Kidney (tissue), 14 donors: ENCODE results near the gene CCDC27. TPM values are rescaled to one million over a fixed set of nuclear protein-coding genes. Genes with fewer than 3 reads are reported as not detected.
"Not testable (repeated sequence)": the region's sequence is repeated elsewhere in the genome, so short reads cannot be mapped to it uniquely, and the experiment has no call there.

ENCODE experiments used
- DNase-seq, 5 donors: peaks; one replicate each; pipeline ENCODE4 v3.0.0-alpha.2; 2013 to 2020
- FAIRE-seq: peaks from 2 replicates; lab custom pipeline; 2012; peaks lifted over from hg19 to GRCh38; lab: Jason Lieb, UNC
- H3K27ac ChIP-seq, 2 donors: one replicate each; pipeline ENCODE4 v1.7.0; 2013; ENCODE audit warnings: low read depth in 2 of 2, low read length in 2 of 2, inconsistent platforms in 1 of 2
- H3K27me3 ChIP-seq: one replicate; pipeline ENCODE4 v1.7.1; 2013; ENCODE audit warnings: low read length, inconsistent platforms; ENCODE audit not compliant: control insufficient read depth, insufficient read depth
- H3K36me3 ChIP-seq, 3 donors: one replicate each; pipeline versions ENCODE4 v1.7.0 to v1.7.1; 2013; ENCODE audit warnings: low read length in 3 of 3, control low read depth in 1 of 3, inconsistent platforms in 1 of 3; ENCODE audit not compliant: insufficient read depth in 3 of 3, control insufficient read depth in 2 of 3
- H3K4me1 ChIP-seq, 3 donors: one replicate each; pipeline versions ENCODE4 v1.7.0 to v1.7.1; 2013; ENCODE audit warnings: low read length in 3 of 3, inconsistent platforms in 1 of 3, low read depth in 1 of 3; ENCODE audit not compliant: control insufficient read depth in 2 of 3, insufficient read depth in 2 of 3
- H3K4me3 ChIP-seq, 3 donors: one replicate each; pipeline versions ENCODE4 v1.7.0 to v1.8.1; 2013; ENCODE audit warnings: low read length in 3 of 3, control low read depth in 1 of 3, inconsistent platforms in 1 of 3
- H3K9ac ChIP-seq, 3 donors: one replicate each; pipeline versions ENCODE4 v1.7.0 to v1.7.1; 2013; ENCODE audit warnings: low read length in 3 of 3, control low read depth in 1 of 3, inconsistent platforms in 1 of 3
- H3K9me3 ChIP-seq, 3 donors: one replicate each; pipeline versions ENCODE4 v1.7.0 to v1.7.1; 2013; ENCODE audit warnings: low read length in 3 of 3, control low read depth in 1 of 3, inconsistent platforms in 1 of 3; ENCODE audit not compliant: control insufficient read depth in 2 of 3, insufficient read depth in 1 of 3
- intact Hi-C: fragments of 100-400 bp; cut with DNase I; formaldehyde crosslinking; loops from one replicate; pipeline ENCODE4 v1.11.1; 2022
- polyA plus RNA-seq: library from polyadenylated mRNA; stranded (reverse); fragments of 350-450 nt; fragmentation: Illumina TruSeq; extraction: RNeasy Lipid Tissue Mini Kit (QIAGEN cat#74804); gene quantifications from one replicate; pipeline ENCODE4 v1.2.3, GENCODE V29; 2014; ENCODE audit warnings: low read depth, low replicate concordance; ENCODE audit not compliant: insufficient read depth
- total RNA-seq: library from RNA; stranded (reverse); fragmentation: NEBNext Ultra II Directional; extraction: Animal tissue kit (Norgen Biotek cat#: 25700); gene quantifications from one replicate; pipeline ENCODE4 v1.2.1, GENCODE V29; 2021
- TF ChIP-seq, protein P1 (sequence below): IDR thresholded peaks from 3 replicates; pipeline ENCODE4 v1.5.1; 2012; ENCODE audit warnings: mild to moderate bottlenecking, moderate library complexity, borderline replicate concordance; ENCODE audit not compliant: insufficient read depth; ENCODE audit errors: extremely low read depth
- donor health status: control.
- donor health status: control.
- donor health status: control.
- donor health status: control.
- donor health status: control.
- donor health status: DM: yes; HTN: yes; CAD: no.
- donor health status: Normal renal cell carcinoma (clear cell type).

The CCDC27 gene
- total and polyA plus RNA-seq, 2 donors from 2014 or later: not detected

DNA sequence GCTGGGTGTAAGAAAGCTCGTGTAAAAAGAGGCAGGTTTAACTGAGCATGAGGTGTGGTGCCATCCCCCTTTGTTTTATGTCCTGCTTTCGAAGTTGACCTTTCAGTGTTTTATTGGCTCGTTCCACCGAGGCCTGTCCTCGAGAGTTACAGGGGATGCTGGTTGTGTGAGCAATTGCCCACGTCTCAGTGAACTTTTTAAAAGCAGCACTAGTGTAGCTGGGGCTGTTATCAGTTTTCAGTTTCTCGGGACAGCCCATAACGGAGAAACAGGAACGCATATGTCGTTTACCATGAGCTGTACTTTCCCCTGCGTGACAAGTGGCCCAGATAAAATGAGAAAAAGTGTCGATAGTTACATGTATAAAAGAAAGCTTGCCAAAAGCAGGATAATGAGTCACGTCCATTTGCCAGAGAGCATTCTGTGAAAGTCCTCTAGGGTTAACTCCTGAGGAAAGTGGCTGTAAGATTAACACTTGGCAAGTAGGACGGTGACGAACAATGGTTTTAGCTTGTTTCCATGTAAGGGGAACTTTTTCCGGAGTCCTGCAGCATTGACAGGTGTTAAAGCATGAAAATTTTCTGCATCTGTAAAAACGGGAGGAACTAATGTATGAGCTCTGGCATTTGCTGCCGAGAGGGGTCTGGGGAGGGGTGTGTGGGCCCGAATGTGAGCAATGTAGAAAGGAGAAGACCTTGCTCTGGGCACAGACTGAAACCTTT, 51.8 kb downstream of the CCDC27 start:
- Histone ChIP-seq H3K4me1 (no peaks in the 10 kb centered on the region), H3K36me3 (no peaks in the 10 kb centered on the region), H3K27me3 (no peaks in the 10 kb centered on the region), H3K27ac (no peak overlapping the region), H3K9ac (no peak overlapping the region), H3K4me3 (no peak overlapping the region), H3K9me3 (no peaks in the 10 kb centered on the region)
- TF ChIP-seq, protein P1, sequence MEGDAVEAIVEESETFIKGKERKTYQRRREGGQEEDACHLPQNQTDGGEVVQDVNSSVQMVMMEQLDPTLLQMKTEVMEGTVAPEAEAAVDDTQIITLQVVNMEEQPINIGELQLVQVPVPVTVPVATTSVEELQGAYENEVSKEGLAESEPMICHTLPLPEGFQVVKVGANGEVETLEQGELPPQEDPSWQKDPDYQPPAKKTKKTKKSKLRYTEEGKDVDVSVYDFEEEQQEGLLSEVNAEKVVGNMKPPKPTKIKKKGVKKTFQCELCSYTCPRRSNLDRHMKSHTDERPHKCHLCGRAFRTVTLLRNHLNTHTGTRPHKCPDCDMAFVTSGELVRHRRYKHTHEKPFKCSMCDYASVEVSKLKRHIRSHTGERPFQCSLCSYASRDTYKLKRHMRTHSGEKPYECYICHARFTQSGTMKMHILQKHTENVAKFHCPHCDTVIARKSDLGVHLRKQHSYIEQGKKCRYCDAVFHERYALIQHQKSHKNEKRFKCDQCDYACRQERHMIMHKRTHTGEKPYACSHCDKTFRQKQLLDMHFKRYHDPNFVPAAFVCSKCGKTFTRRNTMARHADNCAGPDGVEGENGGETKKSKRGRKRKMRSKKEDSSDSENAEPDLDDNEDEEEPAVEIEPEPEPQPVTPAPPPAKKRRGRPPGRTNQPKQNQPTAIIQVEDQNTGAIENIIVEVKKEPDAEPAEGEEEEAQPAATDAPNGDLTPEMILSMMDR: no peak
- DNase-seq (peak in 4 of 5 donors; percentile 16 to 51 (median 34)), FAIRE-seq (no peak)
- intact Hi-C loops: no loop called here

DNA sequence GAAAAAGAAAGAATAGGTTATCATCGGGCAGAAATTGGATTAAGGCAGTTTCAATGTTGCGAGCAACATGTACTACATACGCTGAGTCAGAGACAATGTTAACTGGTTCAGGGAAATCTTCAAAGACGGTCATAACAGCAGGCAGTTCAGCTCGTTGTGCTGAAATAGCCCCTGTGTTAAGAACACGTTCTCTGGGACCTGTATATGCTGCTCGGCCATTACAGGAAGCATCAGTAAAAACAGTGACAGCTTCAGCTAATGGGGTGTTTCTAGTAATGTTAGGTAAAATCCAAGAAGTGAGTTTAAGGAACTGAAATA, 52.3 kb downstream of the CCDC27 start:
- FAIRE-seq, intact Hi-C loops: not testable (repeated sequence)

DNA sequence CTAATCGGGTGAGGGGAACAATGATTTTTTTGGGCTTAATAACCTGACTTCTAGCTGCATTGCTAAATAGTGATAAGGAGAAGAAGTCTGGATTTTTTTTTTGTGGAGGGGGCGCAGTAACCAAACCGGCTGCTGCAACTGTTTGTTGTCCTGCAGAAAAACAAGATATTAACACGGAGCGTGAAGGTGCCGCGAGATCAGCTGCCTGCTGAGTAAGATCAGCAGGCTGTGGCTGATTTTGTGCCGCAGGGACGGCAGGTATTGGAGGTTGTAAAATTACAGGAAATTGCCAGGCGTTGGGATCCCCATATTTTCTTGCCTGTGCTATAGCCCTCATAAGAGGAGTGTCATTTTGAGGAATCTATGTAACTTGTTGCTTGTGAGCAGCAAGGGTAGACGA, 52.8 kb downstream of the CCDC27 start:
- H3K4me1 ChIP-seq: no peaks in the 10 kb centered on the region
- no peaks in the 10 kb centered on the region for H3K27me3 ChIP-seq
- no peaks in the 10 kb centered on the region for H3K9me3 ChIP-seq
- FAIRE-seq (no peak), DNase-seq (peak in 1 of 5 donors; percentile 25)
- no peak overlapping the region for H3K9ac ChIP-seq
- TF ChIP-seq, protein P1: no peak
- H3K4me3 ChIP-seq: no peak overlapping the region
- intact Hi-C loops: no loop called here
- H3K27ac ChIP-seq: no peak overlapping the region
- no peaks in the 10 kb centered on the region for H3K36me3 ChIP-seq

More for the DNA sequence above, 52.3 kb downstream of the CCDC27 start:
- H3K4me1 ChIP-seq, H3K9me3 ChIP-seq, H3K27ac ChIP-seq, DNase-seq, H3K4me3 ChIP-seq, H3K9ac ChIP-seq, H3K36me3 ChIP-seq, H3K27me3 ChIP-seq: not testable (repeated sequence)

DNA sequence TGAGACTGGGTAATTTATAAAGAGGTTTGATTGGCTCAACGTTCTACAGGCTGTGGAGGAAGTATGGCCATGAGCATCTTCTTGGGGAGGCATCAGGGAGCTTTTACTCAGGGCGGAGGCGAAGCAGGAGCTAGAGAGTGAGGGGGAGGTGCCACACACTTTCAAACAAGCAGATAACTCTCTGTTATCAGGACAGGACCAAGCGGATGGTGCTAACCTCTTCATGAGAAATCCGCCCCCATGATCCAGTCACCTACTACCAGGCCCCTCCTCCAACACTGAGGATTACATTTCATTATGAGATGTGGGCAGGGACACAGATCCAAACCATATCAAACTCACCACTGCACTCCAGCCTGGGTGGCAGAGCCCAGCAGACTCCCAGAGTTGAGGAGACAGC, 55.5 kb downstream of the CCDC27 start:
- Histone ChIP-seq H3K4me3 (no peak overlapping the region), H3K27me3 (no peaks in the 10 kb centered on the region), H3K4me1 (peaks cover 0 to 2% (median 0%) of the 10 kb centered on the region in 3 donors), H3K27ac (no peak overlapping the region), H3K9me3 (no peaks in the 10 kb centered on the region), H3K9ac (no peak overlapping the region), H3K36me3 (no peaks in the 10 kb centered on the region)
- no peak for FAIRE-seq
- intact Hi-C loops: no loop called here
- peak in 1 of 5 donors; percentile 2 for DNase-seq
- TF ChIP-seq, protein P1: no peak
